Superior temporal gyrus (tissue), 1 donor: ENCODE data around the gene TEX14.

Experiments
- DNase-seq: peaks from one replicate; pipeline ENCODE4 v3.0.0-alpha.2; 2016; ENCODE audit errors: extremely low spot score

TEX14 gene

DNA sequence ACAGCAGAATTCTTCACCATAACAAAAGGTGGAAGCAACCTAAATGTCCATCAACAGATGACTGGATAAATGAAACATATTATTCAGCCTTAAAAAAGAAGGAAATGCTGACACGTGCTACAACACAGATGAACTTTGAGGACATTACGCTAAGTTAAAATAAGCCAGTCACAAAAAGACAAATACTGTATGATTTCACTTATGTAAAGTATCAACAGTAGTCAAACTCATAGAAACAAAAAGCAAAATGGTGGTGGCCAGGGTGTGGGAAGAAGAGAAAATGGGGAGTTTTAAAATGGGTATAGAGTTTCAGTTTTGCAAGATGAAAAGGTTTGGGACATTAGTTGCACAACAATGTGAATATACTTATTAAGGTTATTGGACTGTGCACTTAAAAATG is 127.6 kb downstream of the TEX14 start:
- DNase-seq: no peak

DNA sequence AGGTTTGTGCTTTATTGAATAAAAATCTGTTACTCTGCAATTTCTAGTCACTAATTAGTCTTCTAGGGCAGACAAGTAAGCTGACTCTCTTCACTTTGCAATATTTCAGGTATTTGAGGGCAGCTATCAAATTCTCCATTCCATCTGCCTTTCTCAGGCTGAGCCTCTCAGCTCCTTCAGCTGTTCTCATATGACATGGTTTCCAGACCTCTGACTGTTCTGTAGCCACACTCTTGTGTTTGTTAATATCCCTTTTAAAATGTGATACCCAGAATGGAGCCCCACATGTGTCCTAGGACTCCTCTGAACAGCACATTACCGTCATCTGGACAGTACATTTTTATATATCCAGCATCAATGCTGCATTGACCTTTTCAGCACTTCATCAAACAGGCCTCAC is 131.3 kb downstream of the TEX14 start:
- DNase-seq: no peak

DNA sequence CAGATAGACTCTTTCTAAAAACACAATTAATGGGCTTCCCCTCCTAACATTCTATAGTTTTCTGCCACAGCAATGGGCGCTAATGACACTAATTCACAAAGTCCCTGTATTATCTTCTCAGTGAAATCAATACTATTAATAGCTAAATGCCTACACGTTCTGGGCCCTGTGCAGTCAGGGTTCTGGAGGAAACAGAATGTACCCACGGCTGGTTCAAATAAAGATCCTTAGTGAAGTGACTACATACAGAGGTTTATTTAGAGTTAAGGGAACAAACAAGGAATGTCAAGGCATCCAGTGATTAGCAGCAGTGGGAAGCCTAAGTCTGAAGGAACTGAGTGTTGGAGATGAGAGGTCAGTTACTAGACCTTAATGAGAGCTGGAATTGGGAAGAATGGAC is 133.9 kb downstream of the TEX14 start:
- no peak for DNase-seq

DNA sequence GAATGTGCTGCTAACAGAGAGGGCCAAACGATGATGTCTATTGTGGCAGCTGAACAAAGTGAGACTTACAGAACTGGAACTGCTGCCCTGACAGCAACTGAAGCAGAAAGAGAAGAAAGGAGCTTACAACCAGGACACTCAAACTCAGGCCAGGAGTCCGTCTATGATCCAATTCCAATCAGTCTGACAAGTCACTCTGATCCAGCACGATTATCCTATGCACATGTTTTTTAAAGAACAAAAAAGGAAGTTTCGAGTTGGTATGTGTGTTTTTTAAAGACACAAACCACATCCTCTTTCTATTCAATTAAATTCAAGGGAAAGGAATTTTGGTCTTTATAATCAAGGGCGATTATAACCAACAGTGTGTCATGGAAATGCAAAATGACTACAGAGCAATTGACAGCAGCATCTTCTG is 135.0 kb downstream of the TEX14 start:
- DNase-seq: peak; percentile 77

- peak; percentile 93 for DNase-seq
Measured at GRCh38 chr17:58555109-58555508, 136.7 kb downstream of the TEX14 start.

DNA sequence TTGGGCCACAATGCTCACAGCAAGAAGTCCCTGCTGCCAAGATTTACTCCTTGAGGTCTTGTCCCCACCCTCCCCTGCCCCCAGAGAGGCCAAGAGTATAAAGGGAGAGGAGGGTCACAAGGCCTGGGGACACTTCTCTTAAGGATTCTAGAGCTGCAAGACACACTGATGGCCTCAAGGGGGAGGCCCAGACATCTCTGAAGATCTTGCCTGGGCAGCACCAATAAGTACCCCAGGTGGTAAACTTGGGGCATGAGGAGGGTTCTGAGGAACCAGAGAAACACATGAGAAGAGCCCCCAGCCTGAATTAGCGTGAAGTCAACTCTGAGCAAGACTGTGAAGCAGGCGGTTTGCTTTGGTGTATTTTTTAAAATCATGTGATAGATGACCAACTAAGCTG is 150.6 kb downstream of the TEX14 start:
- DNase-seq: no peak

GRCh38 chr17:58539698-58540097 is 152.1 kb downstream of the TEX14 start:
- no peak for DNase-seq

DNA sequence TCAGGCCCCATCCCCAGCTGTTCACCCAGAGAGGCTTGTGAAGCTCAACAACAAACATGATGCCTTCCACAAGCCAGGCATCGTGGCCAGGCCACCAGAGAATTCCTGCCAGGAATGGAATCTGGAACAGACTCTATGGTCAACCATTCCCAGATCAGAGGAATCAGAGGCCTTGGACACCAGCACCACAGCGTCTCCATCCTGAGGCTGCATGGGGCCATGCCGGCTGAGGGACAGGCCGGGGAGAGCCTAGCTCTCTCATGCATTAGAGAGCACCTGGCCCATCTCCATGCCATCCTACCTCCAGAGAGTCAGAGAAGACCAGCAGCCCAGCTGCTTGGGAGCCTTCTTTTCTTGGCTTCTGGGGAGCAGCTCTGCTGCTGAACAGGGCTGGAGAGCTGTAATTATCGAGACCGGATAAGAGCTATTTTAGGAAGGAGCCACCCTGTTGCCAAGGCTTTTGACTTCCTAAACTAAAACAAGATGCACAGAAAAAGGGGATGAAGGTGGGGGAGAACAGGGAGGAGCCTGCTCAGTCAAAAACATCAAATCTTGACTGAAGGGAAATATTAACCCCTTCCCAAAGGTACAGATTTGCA is 152.9 kb downstream of the TEX14 start:
- DNase-seq: no peak

- DNase-seq: no peak
Measured at GRCh38 chr17:58537266-58537665, 154.6 kb downstream of the TEX14 start.

GRCh38 chr17:58536542-58536941 is 155.3 kb downstream of the TEX14 start:
- DNase-seq: no peak

DNA sequence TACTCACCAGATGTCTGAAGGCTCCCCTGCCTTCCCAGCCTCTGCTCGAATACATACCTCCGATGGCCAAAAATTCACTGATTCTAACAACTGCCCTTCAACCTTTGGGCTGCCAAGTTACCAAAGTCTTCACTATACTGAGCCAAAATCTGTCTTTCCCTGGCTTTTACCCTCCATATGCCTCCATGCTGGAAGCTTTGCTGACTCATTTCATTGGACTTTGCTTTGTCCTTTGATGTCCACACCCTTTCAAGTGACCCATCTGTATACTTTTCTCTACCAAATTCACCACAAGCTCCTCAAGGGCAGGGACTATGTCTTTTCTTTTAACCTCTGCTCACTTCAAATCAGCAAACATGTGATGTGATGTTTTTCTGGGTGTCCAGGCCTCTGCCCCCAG is 156.4 kb downstream of the TEX14 start:
- DNase-seq: no peak

DNA sequence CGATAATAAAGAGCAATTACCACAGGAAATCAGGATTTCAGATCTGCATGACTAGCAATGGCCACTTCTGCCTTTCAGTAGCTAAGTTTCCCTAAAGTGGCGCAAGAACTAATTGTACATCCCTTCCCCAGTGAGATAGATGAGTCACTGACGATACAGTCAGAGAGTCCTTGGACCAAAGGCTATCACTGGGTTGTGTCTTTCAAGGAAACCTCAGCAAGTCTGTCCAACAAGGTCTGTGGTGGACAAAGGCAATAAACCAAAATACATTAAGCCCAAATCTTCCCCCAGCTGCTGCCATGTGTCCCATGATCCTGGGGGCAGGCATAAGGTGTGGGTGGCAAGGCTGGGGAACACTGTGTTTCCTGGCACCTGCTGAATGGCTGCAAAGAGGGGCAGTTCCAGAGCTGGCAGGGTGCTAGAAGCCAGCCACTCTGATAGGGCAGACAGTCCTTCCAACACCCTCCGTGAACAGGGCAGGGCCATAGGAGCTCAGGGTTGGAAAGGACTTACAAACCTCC is 156.9 kb downstream of the TEX14 start:
- no peak for DNase-seq

DNA sequence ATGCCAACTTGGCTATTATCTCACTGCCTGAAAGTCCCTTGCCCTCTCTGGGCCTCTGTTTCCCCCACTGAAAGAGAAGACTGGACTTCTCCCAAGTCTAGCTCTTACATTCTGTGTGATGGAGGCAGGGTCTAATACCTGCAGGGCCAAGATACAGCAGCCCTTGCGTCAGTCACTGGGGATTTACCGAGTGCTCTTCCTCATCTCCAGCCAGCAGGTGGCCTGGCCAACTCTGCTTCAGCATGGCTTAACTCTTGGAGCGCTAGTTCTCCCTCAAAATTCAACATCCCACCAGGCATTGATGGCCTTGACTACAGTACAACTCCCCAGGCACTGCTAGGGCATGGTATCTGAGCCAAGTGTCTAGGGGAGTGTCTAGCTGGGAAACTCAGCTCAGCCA is 157.5 kb downstream of the TEX14 start:
- DNase-seq: no peak

GRCh38 chr17:58533616-58534188 is 158.1 kb downstream of the TEX14 start:
- DNase-seq: peak; percentile 78

DNA sequence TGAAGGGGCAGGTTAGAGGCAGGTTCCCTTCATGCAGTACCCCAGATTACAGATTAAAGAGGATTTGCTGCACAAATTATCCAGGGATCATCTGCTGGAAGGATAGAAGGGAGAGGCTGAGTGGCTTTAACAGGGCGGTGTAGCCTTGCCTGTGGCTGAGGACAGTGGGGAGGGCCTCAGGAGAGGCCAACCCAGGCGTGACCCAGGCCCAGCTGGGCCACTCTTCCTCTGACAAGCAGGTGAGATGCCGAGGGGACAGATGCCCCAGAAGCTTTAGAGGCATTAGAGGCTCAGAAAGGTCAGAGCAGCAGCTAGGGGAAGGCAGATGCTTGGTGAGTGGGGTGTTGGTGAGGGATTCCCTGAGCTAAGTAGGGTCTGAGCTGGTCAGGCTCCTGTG is 159.3 kb downstream of the TEX14 start:
- no peak for DNase-seq

GRCh38 chr17:58531661-58532554 is 159.9 kb downstream of the TEX14 start:
- peak; percentile 83 for DNase-seq

DNA sequence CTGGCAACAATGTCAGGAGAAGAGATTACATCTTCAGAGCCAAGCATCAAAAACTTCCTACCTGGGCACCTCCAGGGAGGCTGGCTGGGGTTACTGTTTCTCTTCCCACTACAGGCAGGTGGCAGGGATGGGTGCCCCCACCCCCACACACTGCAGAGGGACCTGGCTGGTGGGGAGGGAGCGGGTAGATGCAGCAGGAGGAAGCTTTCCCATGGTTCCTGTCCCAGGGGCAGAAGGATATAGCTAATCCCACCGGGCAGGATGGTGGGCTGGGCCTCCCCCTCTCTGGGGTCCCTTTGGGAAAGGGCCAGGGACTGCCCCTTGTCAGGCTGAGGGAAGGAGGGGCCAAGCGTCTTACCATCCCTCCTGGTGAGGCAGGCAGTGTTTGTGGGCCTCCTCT is 160.7 kb downstream of the TEX14 start:
- DNase-seq: peak; percentile 44

DNA sequence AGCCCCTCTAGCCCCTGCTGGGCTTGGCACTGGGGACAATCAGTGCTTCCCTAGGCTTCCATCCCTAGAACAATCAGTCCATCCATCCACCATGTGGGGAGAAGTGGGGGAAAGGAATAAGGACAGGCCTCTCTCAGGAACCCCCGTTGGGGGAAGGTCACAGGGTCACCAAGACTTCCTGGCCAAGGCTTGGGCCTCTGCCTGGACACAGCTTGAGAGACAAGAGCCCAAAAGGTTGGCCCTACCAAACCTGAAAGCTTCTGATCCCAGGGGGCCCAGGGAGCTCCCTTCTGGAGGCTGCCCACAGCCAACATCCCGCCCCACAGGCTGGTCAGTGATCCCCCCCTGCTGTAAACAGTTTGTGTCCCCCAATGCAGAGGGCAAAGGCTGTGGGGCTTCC is 161.2 kb downstream of the TEX14 start:
- DNase-seq: peak; percentile 36

DNA sequence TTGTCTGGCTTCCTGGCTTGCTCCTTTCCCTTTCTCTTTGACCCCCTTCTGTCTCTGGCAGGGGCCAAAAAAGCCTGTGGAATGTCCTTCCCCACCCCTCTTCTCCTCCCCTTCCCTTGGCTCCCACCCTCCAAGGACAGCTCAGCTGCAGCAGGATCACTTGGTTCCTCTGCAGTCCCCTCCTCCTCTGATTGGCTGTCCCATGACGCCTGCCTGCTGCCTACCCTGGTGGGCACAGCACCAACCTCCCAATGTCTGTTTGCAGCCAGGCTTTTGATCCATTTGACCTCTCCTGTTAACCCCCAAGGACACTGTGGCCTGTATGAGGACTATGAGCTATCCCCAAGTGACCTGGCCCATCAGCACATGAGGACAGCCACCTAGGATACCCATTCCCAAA is 162.6 kb downstream of the TEX14 start:
- peak; percentile 85 for DNase-seq

GRCh38 chr17:58528443-58528842 is 163.4 kb downstream of the TEX14 start:
- no peak for DNase-seq

DNA sequence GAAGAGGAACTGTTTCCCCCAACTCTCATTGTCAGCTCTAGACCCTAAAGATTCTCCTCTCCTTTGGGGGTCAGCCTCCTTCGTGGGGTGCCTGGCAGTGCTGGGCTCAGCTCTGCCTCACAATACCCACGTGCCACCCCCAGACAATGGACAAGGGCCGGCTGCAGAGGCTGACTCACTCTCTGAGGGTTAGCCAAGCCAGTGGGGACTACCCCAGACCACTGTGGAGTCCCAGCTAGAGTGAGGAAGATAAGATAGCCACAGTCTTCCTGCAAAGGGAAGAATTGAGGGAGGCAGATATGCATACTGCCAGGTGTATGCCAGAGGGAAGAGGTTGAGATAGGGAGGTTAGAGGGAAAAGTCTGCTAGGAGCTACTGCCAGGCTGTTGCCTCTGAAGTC is 163.9 kb downstream of the TEX14 start:
- peak; percentile 96 for DNase-seq

DNA sequence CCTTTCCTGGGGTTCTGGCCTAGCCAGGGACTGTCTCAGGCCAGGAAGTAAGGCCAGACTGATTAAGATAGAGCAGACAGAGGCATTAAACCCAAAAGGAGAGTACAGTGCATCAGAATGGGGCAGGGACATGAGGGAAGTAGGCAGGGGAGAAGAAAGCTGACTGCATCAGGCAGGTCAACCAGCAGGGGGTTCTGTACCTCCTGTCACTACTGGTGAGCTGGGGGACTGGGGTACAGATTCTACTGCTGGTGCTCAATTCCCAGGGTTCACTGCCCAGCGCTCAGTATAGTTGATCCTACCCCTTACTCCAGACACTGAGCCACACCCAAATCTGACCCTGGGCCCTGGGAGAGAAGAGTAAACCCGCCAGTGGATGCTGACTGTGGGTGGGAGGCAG is 164.5 kb downstream of the TEX14 start:
- peak; percentile 58 for DNase-seq

DNA sequence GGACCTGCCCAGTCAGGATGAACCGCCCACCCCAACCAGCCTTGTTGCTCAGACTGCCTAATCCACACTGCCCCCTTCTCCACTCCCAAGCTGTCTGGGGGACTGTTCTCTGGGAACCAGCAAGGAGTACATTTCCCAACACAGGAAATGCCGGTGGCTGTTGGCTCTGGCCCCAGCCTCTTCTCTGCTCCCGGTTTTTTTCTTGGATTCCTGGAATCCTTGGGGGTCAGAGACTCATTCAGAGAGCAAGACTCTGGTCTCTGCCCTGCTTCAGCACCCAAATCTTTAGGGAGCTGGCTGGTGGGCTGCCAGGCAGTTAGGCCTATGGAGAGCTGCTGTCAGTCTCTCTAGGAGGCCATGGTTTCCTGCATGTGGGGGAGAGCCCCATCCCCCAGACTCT is 166.6 kb downstream of the TEX14 start:
- DNase-seq: no peak
